GM21619 (cell line): ENCODE data around the gene ZNF830.
"Not testable (repeated sequence)": the region's sequence is repeated elsewhere in the genome, so short reads cannot be mapped to it uniquely, and the experiment has no call there.

Experiments
- ATAC-seq: cut with Tn5 transposase; IDR thresholded peaks from one replicate; pipeline ENCODE4 v1.9.1; 2021; ENCODE audit not compliant: unreplicated experiment

The ZNF830 gene

DNA sequence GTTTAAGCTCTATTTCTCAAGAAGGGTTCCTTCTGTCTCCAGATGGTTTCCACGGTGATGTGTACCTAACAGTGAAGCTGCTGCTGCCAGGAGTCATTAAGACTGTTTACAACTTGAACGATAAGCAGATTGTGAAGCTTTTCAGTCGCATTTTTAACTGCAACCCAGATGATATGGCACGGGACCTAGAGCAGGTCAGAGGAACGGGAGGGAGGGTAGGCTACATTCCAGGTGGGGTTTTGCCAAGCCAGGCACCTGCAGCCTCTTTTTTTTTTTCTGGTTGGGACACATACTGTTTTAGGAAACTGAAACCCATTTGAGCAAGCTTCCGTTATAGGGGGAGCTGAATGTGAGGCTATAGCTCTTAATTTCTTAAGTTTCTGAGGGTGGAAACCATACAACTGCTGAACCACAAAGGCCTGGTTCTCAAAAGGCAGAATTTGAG lies 29.6 kb downstream of the ZNF830 start:
- no peak for ATAC-seq

DNA sequence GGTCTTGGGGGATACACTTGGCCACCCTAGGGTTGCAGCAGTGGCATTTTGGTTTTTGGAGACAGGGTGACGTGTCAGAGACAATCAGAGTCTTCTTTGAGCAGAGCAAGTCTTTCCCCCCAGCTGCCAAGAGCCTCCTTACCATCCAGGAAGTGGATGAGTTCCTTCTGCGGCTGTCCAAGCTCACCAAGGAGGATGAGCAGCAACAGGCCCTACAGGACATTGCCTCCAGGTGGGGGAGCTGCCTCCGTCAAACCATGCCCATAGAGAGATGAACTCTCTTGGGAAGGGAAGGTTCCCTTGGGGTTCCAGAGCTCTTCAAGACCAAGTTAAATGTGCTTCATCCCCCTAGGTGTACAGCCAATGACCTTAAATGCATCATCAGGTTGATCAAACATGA lies 30.3 kb downstream of the ZNF830 start:
- no peak for ATAC-seq

DNA sequence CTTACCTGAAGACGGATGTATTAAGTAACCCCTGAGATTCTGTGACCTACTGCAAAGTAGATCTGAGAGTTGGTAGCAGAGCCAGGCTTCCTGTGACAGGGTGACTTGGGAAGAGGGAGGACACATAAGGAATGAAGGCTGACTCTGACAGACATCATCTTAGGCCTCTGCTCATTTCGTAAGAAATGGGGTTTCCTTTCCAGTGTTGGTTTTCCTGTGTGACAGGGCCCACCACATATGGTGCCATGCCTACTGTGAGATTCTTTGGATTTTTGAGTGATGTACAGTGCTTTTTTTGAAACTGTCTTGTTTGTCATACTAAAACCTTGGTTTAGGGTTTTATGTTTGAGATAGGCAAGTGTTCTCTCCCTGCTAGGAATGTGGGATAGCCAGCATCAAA lies 31.7 kb downstream of the ZNF830 start:
- no peak for ATAC-seq

DNA sequence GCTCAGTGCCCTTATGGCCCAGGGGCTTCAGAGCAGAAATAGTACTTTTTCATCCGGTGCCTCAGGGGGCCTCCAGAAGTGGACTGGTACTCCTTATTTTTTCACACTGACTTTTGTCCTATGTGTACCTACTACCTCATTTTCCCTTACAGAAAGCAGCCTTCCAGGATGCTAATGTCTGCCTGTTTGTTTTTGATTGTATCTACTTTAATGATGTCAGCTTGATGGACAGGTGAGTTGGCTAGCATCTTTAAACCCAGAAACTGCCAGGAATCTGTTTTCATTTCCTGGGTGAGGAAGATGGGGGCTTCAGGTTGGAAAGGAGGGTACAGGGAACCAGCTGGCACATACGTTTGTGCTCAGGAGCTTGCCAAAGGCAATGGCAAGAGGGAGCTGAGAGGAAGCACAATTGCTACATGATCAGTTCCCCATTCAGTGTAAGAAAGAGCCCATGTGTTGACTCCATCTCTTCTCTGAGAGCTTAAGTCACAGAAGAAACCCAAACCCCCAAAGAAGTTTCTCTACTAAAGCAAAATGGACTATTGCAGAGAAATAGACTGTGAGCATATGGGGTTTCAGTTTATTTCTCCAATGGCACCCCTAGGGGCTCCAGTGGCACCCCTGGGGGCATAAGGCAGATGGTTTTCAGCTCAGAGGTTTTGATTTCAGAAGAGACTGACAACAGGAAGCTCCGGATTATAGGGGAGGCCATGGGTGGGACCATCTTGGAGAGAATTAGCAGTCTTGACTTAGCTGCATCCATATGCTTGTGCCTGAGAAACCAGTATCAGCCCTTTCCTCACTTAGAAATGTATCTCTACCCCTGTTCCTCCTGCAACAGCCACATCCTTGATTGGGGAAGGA lies 35.3 kb downstream of the ZNF830 start:
- no peak for ATAC-seq

DNA sequence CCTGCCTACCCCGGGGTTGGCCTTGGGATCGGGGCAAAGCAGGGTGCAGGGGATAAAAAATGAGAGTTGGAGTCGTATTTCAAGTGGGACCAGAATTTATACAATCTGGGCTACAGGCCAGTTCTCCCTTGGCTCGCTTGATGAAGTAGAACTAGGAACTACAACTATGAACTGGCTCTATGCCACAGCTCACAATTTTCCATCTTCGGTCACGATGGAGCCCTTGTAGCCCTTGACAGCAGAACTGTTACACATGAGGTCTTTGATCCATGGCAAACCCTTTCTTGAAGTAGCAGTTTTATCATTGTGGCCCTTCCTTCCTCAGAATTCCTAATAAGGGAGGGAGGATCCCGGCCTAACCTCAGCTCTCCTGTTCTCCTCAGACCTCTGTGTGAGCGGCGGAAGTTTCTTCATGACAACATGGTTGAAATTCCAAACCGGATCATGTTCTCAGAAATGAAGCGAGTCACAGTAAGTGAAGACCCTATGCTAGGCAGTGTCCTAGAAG lies 36.1 kb downstream of the ZNF830 start:
- ATAC-seq: no peak

DNA sequence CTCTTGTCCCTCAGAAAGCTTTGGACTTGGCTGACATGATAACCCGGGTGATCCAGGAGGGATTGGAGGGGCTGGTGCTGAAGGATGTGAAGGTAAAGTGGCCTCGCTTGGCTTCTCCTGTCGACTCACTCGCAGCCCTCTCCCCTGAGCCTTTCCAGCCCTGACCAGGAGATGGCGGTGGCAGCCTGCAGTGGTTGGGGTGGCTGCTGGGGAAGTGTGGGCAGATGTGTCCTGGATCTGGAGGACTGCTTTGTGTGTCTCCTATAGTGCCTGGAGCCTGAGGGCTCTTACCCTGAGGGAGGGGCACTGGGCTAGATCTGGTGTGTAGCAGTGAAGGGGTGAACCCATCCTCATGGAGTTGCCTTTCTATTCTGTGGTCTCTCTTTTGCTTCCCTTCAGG lies 36.9 kb downstream of the ZNF830 start:
- ATAC-seq: no peak

DNA sequence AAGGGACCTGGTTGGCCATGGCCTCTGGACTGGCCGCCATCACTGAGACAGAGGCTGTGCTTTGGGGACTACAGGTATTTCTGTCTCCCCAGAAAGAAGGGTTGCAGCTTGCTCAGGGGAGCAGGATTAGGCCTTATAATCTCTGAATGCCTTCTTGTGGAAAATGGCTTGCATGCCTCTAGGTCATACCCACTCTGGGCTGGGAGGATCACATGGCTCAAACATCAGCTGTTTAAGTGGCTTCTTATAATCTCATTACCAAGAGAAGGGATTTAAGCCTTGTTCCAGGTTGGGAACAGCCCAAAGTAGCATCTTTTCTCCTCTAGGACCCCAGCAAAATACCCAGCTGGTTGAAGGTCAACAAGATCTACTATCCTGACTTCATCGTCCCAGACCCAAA lies 38.1 kb downstream of the ZNF830 start:
- no peak for ATAC-seq

DNA sequence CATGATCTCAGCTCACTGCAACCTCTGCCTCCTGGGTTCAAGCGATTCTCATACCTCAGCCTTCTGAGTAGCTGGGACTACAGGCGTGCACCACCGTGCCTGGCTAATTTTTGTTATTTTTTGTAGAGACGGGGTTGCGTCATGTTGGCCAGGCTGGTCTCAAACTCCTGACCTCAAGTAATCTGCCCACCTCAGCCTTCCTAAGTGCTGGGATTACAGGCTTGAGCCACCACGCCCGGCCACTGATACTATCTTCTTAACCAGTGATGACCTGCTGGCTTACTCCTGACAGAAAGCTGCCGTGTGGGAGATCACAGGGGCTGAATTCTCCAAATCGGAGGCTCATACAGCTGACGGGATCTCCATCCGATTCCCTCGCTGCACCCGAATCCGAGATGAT lies 39.6 kb downstream of the ZNF830 start:
- not testable (repeated sequence) for ATAC-seq

DNA sequence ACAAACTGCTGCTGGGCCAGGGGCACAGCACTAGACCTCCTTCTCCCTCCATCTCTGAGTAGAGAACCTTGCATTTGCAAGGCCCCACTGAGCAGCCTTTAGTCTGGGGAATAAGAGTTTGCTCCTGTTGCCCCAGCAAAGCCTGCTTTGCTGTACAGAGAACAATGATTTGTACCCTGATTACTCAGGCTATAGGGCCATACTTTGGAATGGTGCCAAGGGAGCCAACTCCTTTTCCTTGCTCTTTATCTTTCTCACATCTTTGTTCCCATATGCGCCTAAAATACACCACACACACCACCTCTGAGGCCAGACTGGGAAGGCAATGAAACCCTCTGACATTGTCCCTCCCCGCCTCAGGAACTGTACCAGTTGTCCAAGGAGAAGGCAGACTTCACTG lies 40.2 kb downstream of the ZNF830 start:
- ATAC-seq: no peak

DNA sequence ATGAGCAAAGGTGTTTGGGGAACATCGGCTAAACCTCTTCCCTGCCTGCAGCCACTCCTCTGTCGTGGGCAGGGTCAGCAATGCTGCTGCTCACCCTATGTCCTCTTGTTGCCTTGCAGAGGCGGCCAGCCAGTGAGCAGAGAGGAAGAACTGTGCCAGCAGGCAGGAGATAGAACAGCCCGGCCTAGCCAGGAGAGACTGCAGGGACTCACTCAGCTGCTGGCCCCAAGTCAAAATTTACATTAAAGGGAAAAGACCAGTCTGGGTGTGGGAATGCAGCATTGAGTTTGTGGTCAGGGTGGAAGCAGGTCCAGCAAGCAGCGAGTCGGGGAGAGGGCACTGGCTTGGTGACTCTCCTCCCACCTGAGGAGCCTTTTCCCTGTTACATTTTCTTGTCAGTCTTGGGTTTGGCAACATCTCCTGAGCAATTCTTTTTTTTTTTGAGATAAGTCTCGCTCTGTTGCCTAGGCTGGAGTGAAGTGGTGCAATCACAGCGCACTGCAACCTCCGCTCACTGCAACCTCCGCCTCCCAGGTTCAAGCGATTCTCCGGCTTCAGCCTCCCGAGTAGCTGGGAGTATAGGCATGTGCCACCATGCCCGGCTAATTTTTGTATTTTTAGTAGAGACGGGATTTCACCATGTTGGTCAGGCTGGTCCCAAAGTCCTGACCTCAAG lies 41.7 kb downstream of the ZNF830 start:
- ATAC-seq: no peak

DNA sequence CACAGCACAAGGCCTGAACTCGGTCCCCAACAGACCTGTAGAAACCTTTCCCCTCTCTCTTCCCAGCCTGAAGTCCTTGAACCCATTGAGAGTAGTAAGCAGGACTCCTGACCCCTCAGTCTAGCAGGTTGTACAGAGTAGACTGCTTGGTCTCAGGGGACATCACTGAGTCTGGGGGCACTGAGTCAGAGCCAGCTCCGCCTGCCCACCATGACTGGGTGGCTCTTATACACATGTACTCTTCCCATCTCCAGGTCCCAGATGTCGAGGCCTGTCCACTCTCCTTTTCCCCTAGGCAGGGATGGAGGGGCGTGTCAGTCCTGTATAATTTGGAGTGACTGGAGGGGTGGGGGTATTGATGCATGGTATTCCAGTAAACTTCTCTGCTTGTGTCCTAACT lies 42.4 kb downstream of the ZNF830 start:
- no peak for ATAC-seq

DNA sequence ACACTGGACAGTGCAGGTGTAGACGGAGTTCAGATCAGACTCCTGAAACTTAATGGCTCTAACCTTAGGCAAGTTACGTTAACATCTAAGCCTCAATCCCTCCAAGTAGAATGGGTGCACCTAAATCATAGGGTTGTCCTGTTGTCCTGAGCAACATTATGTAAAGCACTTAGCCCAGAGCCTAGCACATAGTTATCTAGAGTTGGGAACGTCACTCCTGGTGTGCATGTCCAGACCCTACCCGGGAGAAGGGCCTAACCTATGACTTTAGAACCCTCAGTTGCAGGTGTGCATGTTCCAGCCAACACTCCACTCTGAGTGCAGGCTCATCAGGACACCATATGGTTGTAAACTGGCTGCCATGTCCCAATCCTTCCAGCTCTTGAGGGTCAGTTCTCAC lies 45.0 kb downstream of the ZNF830 start:
- no peak for ATAC-seq

DNA sequence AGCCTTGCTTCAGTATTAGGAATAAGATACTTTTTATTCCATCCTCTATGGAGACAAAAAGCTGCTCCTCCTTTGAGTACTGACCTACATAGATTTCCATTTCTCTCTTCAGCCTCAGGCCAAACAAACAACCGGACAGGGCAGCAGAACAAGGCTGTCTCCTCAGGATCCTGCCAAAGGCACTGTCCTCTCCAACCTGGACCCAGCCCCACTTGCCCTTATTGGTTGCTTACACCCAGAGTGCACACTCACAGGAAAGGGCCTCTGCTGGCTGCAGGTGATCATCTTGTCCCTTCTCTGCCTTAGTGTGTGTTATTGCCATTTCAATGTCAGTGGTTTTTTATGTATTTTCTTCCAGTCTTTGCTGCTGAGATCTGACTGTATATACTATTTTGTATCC lies 45.6 kb downstream of the ZNF830 start:
- ATAC-seq: no peak

DNA sequence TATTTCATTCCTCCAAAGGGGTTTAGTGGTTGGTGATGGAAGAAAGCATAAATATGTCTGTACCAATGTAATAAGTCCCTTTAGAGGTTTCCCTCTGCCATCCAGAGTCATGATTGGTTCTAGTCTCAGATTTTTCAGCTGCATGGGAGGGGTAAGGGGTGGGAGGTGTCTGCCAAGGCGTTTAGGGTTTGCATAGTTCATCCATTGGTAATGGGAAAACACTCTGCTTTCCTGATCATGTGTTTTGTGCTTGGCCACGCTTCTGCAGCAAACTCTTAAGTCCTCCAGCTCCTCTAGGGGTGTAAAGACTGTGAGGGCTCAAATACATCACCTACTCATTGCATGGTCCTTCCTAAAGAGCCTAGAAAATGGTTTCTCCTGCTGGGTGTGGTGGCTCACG lies 48.8 kb downstream of the ZNF830 start:
- ATAC-seq: no peak

DNA sequence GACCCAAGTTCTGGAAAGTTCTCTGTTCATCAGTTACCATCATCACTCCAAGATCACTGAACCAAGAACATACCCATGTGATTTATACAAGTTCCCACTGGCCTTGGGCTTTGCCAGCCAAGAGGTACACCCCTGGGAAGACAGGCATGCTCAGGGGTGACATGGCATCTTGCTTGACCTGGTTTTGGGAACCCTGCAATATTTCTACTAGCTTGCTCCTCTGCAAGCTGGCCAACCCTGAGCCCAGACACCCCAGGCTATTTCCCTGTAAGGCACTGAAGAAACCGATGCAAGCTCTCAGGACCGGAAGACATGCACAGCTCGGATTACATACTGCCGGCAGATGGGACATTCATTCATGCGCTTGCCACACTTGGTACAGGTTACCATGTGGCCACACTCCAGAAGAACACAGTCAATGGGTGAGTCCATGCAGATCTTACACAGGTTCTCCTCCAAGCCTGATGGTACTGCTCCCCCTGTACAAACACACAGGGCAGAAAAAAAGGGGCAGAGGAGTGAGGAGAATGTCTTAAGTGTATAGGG lies 50.4 kb downstream of the ZNF830 start:
- no peak for ATAC-seq
